Smooth muscle cell (in vitro differentiated cells): Measurements from ENCODE around the gene SPANXC. TPM values are rescaled to one million over a fixed set of nuclear protein-coding genes. Genes with fewer than 3 reads are reported as not detected.

Experiments used
- polyA plus RNA-seq: library from polyadenylated mRNA; unstranded; fragments of >200 nt; fragmentation: Nextera tagmentation; extraction: Ambion mirVana; gene quantifications from 2 replicates; pipeline ENCODE4 v1.2.1, GENCODE V29; 2016
- total RNA-seq: library from RNA; depleted of rRNA; stranded (reverse); fragments of >200 nt; gene quantifications from 2 replicates; pipeline ENCODE4 v1.2.3, GENCODE V29; 2014

Gene SPANXC
- total and polyA plus RNA-seq, 2 experiments from 2014 or later = not detected

Other genes with a start within 250 kb of the SPANXC start
- gene SPANXB1, start 239.9 kb downstream of the SPANXC start, total RNA-seq = not detected in 2 replicates
- not detected in 2 replicates for gene SPANXB1, start 239.9 kb downstream of the SPANXC start, polyA plus RNA-seq
- 5.4 and 10.5 TPM in 2 replicates for gene LDOC1, start 65.4 kb downstream of the SPANXC start, total RNA-seq
- 74.4 and 78.5 TPM in 2 replicates for gene LDOC1, start 65.4 kb downstream of the SPANXC start, polyA plus RNA-seq